ENCODE data around the gene YIF1B. TPM values are rescaled to one million over a fixed set of nuclear protein-coding genes. Genes with fewer than 3 reads are reported as not detected.

The YIF1B gene
- total RNA-seq, 3 donors from 2014 or later (not counting 1 experiment from before 2014, with no cell fraction given), result 23.2 to 28.4 (median 24.1) TPM

DNA sequence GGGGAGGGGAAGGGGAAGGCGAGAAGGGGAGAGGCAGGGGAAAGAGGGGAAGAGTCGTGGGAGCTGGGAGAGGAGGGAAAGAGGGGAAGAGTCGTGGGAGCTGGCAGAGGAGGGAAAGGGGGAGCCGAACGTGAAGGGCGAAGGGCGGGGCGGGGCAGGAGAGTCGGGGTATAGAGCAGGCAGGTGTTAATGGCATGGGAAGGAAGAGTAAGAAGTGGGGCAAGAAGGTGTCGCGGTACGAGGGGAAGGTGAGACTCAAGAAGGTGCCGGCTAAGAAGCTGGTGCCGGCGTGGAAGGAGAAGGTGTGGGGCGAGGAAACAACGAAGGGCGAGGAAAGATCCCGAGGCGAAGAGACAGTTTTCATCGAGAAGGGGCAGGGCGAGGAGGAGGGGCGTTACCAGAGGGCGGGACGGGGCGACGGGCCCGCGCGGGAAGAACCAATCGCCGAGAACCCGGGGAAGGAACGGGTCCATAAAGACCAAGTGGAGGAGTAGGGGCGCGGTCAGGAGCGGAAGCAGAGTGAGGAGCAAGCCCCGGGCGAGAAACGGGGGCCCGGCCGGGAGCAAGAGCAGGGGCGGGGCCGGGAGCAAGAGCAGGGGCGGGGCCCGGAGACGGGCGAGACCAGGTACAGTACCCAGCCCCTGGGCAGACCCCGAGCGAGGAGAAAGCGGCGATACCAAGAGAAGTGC, 20.3 kb upstream of the YIF1B start:
- intact Hi-C loops (cut with micrococcal nuclease), result loop anchor here (1.0 to 10.0 kb wide), 7 partner anchors 20 to 1021 kb away; partner anchors contain the start of genes PSMD8 and SIPA1L3
- Mint-ChIP-seq H3K4me3 (peak overlapping the region; percentile 99), H3K27me3 (ENCODE audit: low read depth in 2 of 2) (no peaks in the 10 kb centered on the region), H3K36me3 (no peaks in the 10 kb centered on the region), H3K4me1 (peaks cover 18 to 36% of the 10 kb centered on the region in 2 donors), H3K9me3 (no peaks in the 10 kb centered on the region), H3K27ac (peak overlapping the region; percentile 99)
- Histone ChIP-seq H3K36me3 (ENCODE audit: control insufficient read depth, insufficient read depth, low read length) (peaks cover 2% of the 10 kb centered on the region), H3K9me3 (ENCODE audit: control insufficient read depth, insufficient read depth, low read length) (no peaks in the 10 kb centered on the region), H3K4me1 (ENCODE audit: control insufficient read depth, insufficient read depth, low read length) (peaks cover 16% of the 10 kb centered on the region), H3K27me3 (ENCODE audit: control insufficient read depth, insufficient read depth, low read length) (no peaks in the 10 kb centered on the region), H3K27ac (ENCODE audit: low read length) (peak overlapping the region; percentile 86), H3K4me3 (ENCODE audit: low read length) (peak overlapping the region; percentile 66)
- ATAC-seq, result peak; percentile 58 to 80 (median 66)
- under 1% methylated on average over 52 of the region's 52 CpGs for WGBS (ENCODE audit: insufficient coverage)
- TF ChIP-seq, protein P1, sequence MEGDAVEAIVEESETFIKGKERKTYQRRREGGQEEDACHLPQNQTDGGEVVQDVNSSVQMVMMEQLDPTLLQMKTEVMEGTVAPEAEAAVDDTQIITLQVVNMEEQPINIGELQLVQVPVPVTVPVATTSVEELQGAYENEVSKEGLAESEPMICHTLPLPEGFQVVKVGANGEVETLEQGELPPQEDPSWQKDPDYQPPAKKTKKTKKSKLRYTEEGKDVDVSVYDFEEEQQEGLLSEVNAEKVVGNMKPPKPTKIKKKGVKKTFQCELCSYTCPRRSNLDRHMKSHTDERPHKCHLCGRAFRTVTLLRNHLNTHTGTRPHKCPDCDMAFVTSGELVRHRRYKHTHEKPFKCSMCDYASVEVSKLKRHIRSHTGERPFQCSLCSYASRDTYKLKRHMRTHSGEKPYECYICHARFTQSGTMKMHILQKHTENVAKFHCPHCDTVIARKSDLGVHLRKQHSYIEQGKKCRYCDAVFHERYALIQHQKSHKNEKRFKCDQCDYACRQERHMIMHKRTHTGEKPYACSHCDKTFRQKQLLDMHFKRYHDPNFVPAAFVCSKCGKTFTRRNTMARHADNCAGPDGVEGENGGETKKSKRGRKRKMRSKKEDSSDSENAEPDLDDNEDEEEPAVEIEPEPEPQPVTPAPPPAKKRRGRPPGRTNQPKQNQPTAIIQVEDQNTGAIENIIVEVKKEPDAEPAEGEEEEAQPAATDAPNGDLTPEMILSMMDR (IDR thresholded peaks at IDR 0.05), result no peak
- peak; percentile 90 to 96 for DNase-seq

DNA sequence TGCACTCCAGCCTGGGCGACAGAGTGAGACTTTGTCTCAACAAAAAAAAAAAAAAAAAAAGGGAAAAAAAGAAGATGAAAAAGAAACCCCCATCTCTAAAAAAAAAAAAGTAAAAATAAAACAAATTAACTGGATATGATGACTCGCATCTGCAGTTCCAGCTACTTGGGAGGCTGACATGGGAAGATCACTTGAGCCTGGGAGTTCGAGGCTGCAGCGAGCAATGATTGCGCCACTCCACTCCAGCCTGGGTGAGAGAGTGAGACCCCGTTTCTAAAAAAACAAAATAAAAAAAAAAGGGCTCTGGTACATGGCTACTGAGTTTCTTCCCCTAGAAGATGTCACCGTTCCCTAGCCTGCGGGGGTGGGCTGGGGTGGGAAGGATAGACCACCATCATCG, 17.5 kb upstream of the YIF1B start:
- no peaks in the 10 kb centered on the region for H3K36me3 Mint-ChIP-seq
- no peak overlapping the region for H3K27ac Mint-ChIP-seq
- H3K4me1 Mint-ChIP-seq, result peaks cover 14 to 22% of the 10 kb centered on the region in 2 donors
- 95% methylated on average over 5 of the region's 9 CpGs for WGBS (ENCODE audit: insufficient coverage)
- intact Hi-C loops (cut with micrococcal nuclease), result loop anchor here (5.0 to 10.0 kb wide), 2 partner anchors 191 to 1018 kb away; no protein-coding TSS in a partner anchor
- no peak for ATAC-seq
- no peaks in the 10 kb centered on the region for H3K27me3 ChIP-seq (ENCODE audit: control insufficient read depth, insufficient read depth, low read length)
- no peaks in the 10 kb centered on the region for H3K9me3 Mint-ChIP-seq
- H3K36me3 ChIP-seq (ENCODE audit: control insufficient read depth, insufficient read depth, low read length), result no peaks in the 10 kb centered on the region
- H3K27me3 Mint-ChIP-seq (ENCODE audit: low read depth in 2 of 2), result peaks cover 0 to 4% of the 10 kb centered on the region in 2 donors
- peaks cover 16% of the 10 kb centered on the region for H3K4me1 ChIP-seq (ENCODE audit: control insufficient read depth, insufficient read depth, low read length)
- H3K27ac ChIP-seq (ENCODE audit: low read length), result no peak overlapping the region
- TF ChIP-seq, protein P1 (IDR thresholded peaks at IDR 0.05), result no peak
- no peak overlapping the region for H3K4me3 Mint-ChIP-seq
- no peak for DNase-seq
- H3K4me3 ChIP-seq (ENCODE audit: low read length), result no peak overlapping the region
- no peaks in the 10 kb centered on the region for H3K9me3 ChIP-seq (ENCODE audit: control insufficient read depth, insufficient read depth, low read length)

- Mint-ChIP-seq H3K27ac (no peak overlapping the region), H3K4me1 (peaks cover 8 to 14% of the 10 kb centered on the region in 2 donors), H3K9me3 (no peaks in the 10 kb centered on the region), H3K4me3 (no peak overlapping the region), H3K36me3 (no peaks in the 10 kb centered on the region), H3K27me3 (ENCODE audit: low read depth in 2 of 2) (peaks cover 0 to 4% of the 10 kb centered on the region in 2 donors)
- H3K4me3 ChIP-seq (ENCODE audit: low read length), result no peak overlapping the region
- 100% methylated on average over 1 of the region's 1 CpG for WGBS (ENCODE audit: insufficient coverage)
- TF ChIP-seq, protein P1 (IDR thresholded peaks at IDR 0.05), result no peak
- H3K4me1 ChIP-seq (ENCODE audit: control insufficient read depth, insufficient read depth, low read length), result peaks cover 5% of the 10 kb centered on the region
- H3K27ac ChIP-seq (ENCODE audit: low read length), result no peak overlapping the region
- H3K36me3 ChIP-seq (ENCODE audit: control insufficient read depth, insufficient read depth, low read length), result peaks cover 4% of the 10 kb centered on the region
- no peaks in the 10 kb centered on the region for H3K27me3 ChIP-seq (ENCODE audit: control insufficient read depth, insufficient read depth, low read length)
- DNase-seq (no peak), ATAC-seq (no peak)
- intact Hi-C loops (cut with micrococcal nuclease), result loop anchor here (5.0 to 10.0 kb wide), 2 partner anchors 189 to 1017 kb away; no protein-coding TSS in a partner anchor
- H3K9me3 ChIP-seq (ENCODE audit: control insufficient read depth, insufficient read depth, low read length), result no peaks in the 10 kb centered on the region
Observed at GRCh38 chr19:38331728-38332127, 16.0 kb upstream of the YIF1B start.

Data from natural killer cell (primary cell).